Dermis lymphatic vessel endothelial cell (primary cell): ENCODE measurements around the gene GALNS. TPM values are rescaled to one million over a fixed set of nuclear protein-coding genes. Genes with fewer than 3 reads are reported as not detected.

Experiments
- total RNA-seq: library from RNA; depleted of rRNA; stranded (reverse); fragments of >200 nt; gene quantifications from 2 replicates; pipeline ENCODE4 v1.2.1, GENCODE V29; 2014

The GALNS gene
- 11.2 and 15.6 TPM in 2 replicates for total RNA-seq

GRCh38 chr16:88856828-88857727 lies at the start of gene GALNS, which contains the start of gene TRAPPC2L:
GALNS (minus strand) TSS chr16:88856947; CDS start chr16:88856877, 70 bp downstream.
TRAPPC2L (plus strand) TSS chr16:88857127; CDS start chr16:88857151, 24 bp downstream.

GRCh38 chr16:88866151-88866920 lies 9.6 kb upstream of the GALNS start, which contains the start of gene PABPN1L:
PABPN1L (minus strand) TSS chr16:88866660; CDS start chr16:88866606, 54 bp downstream.

GRCh38 chr16:88811769-88812512 lies 44.8 kb downstream of the GALNS start, which contains the start of gene APRT:
APRT (minus strand) TSS chr16:88811928; CDS start chr16:88811899, 29 bp downstream.

GRCh38 chr16:88803264-88803987 lies 53.3 kb downstream of the GALNS start, which contains the start of gene CDT1:
CDT1 (plus strand) TSS chr16:88803789; CDS start chr16:88803832, 43 bp downstream.

GRCh38 chr16:88785106-88785924 lies 71.4 kb downstream of the GALNS start, which contains the start of gene PIEZO1:
PIEZO1 (minus strand) TSS chr16:88785220; CDS start chr16:88784964, 256 bp downstream.

Other genes starting within 250 kb of the GALNS start
- not detected in 2 replicates for gene IL17C, start 218.4 kb downstream of the GALNS start, total RNA-seq
- 329 and 521 TPM in 2 replicates for gene CYBA, start 205.9 kb downstream of the GALNS start, total RNA-seq
- gene MVD, start 193.9 kb downstream of the GALNS start, total RNA-seq: 30.0 and 38.9 TPM in 2 replicates
- gene SNAI3, start 170.4 kb downstream of the GALNS start, total RNA-seq: 0.11 and 0.17 TPM in 2 replicates
- gene RNF166, start 150.5 kb downstream of the GALNS start, total RNA-seq: 9.7 and 11.5 TPM in 2 replicates
- gene CTU2, start 150.4 kb downstream of the GALNS start, total RNA-seq: 8.9 and 10.1 TPM in 2 replicates
- gene PIEZO1, start 71.7 kb downstream of the GALNS start, total RNA-seq: 309 and 321 TPM in 2 replicates
- gene CDT1, start 53.2 kb downstream of the GALNS start, total RNA-seq: 0.77 and 0.98 TPM in 2 replicates
- 67.5 and 72.0 TPM in 2 replicates for gene APRT, start 45.0 kb downstream of the GALNS start, total RNA-seq
- gene TRAPPC2L, start 180 bp upstream of the GALNS start, total RNA-seq: 31.5 and 38.0 TPM in 2 replicates
- gene PABPN1L, start 9.7 kb upstream of the GALNS start, total RNA-seq: not detected in 2 replicates
- gene CBFA2T3, start 120.3 kb upstream of the GALNS start, total RNA-seq: under 0.01 TPM in 1 of 2 replicates, not detected in the other
- 17.8 and 21.4 TPM in 2 replicates for gene ACSF3, start 236.9 kb upstream of the GALNS start, total RNA-seq